Measurements from ENCODE around the gene CAMKK2. TPM values are rescaled to one million over a fixed set of nuclear protein-coding genes. Genes with fewer than 3 reads are reported as not detected.

CAMKK2 gene
- polyA plus RNA-seq, 1 of the 3 experiments (the other 2 are of a cell fraction): 23.6 TPM

DNA sequence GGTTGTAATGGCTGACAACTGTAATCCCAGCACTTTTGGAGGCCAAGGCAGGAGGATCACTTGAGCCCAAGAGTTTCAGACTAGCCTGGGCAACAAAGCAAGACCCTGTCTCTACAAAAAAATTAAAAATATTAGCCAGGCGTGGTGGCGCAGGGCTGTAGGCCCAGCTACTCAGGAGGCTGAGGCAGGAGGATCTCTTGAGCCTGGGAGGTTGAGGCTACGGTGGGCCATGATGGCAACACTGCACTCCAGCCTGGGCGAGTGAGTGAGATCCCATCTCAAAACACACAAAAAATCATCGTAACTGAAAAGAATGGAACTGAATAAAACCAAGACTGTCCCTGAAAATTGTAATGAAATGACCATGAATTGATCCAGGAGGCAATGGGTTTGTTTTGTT lies 6.1 kb downstream of the CAMKK2 start:
- Histone ChIP-seq H4K20me1 (ENCODE audit: insufficient read depth) (peaks cover 8% of the 10 kb centered on the region; the same call in 1 of the 2 replicates), H3K27ac (ENCODE audit: low read depth in 2 of 2, low read length in 1 of 2) (no peak overlapping the region), H3K9me2 (no peaks in the 10 kb centered on the region), H3K27me3 (ENCODE audit: insufficient read depth) (no peaks in the 10 kb centered on the region), H3K4me3 (ENCODE audit: low read depth in 2 of 2, low read length in 1 of 2) (no peak overlapping the region), H3K4me1 (ENCODE audit: control insufficient read depth in 1 of 2, insufficient read depth in 2 of 2, low read depth in 1 of 2, low read length in 1 of 2) (peaks cover 0 to 4% of the 10 kb centered on the region in 2 experiments; a peak in 1 of 4 replicates), H2AFZ (ENCODE audit: low read depth) (no peak overlapping the region), H3F3A (replicated peaks; ENCODE audit: insufficient read depth) (no peaks in the 10 kb centered on the region), H3K79me2 (ENCODE audit: insufficient read depth) (peaks cover 30% of the 10 kb centered on the region), H3K9ac (no peak overlapping the region), H3K9me3 (no peaks in the 10 kb centered on the region), H3K4me2 (no peak overlapping the region), H3K36me3 (replicated peaks in 1 of 2; ENCODE audit: control insufficient read depth in 1 of 2, insufficient read depth in 2 of 2, low read length in 1 of 2) (peaks cover 0 to 11% of the 10 kb centered on the region in 2 experiments)
- 96% methylated on average over 5 of the region's 5 CpGs for WGBS (ENCODE audit: low lambda C conversion rate)
- ChIA-PET POLR2A (no interaction called here), CTCF (no interaction called here)
- TF ChIP-seq, protein P1, sequence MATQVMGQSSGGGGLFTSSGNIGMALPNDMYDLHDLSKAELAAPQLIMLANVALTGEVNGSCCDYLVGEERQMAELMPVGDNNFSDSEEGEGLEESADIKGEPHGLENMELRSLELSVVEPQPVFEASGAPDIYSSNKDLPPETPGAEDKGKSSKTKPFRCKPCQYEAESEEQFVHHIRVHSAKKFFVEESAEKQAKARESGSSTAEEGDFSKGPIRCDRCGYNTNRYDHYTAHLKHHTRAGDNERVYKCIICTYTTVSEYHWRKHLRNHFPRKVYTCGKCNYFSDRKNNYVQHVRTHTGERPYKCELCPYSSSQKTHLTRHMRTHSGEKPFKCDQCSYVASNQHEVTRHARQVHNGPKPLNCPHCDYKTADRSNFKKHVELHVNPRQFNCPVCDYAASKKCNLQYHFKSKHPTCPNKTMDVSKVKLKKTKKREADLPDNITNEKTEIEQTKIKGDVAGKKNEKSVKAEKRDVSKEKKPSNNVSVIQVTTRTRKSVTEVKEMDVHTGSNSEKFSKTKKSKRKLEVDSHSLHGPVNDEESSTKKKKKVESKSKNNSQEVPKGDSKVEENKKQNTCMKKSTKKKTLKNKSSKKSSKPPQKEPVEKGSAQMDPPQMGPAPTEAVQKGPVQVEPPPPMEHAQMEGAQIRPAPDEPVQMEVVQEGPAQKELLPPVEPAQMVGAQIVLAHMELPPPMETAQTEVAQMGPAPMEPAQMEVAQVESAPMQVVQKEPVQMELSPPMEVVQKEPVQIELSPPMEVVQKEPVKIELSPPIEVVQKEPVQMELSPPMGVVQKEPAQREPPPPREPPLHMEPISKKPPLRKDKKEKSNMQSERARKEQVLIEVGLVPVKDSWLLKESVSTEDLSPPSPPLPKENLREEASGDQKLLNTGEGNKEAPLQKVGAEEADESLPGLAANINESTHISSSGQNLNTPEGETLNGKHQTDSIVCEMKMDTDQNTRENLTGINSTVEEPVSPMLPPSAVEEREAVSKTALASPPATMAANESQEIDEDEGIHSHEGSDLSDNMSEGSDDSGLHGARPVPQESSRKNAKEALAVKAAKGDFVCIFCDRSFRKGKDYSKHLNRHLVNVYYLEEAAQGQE (IDR thresholded peaks at IDR 0.05; ENCODE audit: low read depth, low read length): no peak
- no peak for TF ChIP-seq NRF1 (IDR thresholded peaks at IDR 0.05; ENCODE audit: low read depth, low read length)
- TF ChIP-seq MEF2A (IDR thresholded peaks at IDR 0.05; ENCODE audit: borderline replicate concordance, low read depth): no peak
- no peak for TF ChIP-seq GABPA (IDR thresholded peaks at IDR 0.05; ENCODE audit: low read depth)
- no peak for TF ChIP-seq SMC3 (IDR thresholded peaks at IDR 0.05; ENCODE audit: low read depth, low read length)
- no peak for TF ChIP-seq FOXJ3 (CRISPR knock-in tag; IDR thresholded peaks at IDR 0.05)
- TF ChIP-seq RXRA (IDR thresholded peaks at IDR 0.05; ENCODE audit: borderline replicate concordance, low read depth): no peak
- no peak for TF ChIP-seq RCOR1 (IDR thresholded peaks at IDR 0.05; ENCODE audit: low read length)
- TF ChIP-seq POLR2AphosphoS5 (IDR thresholded peaks at IDR 0.05; ENCODE audit: low read depth, low read length): no peak
- no peak for TF ChIP-seq MXI1 (IDR thresholded peaks at IDR 0.05; ENCODE audit: low read depth, low read length)
- TF ChIP-seq, protein P2, sequence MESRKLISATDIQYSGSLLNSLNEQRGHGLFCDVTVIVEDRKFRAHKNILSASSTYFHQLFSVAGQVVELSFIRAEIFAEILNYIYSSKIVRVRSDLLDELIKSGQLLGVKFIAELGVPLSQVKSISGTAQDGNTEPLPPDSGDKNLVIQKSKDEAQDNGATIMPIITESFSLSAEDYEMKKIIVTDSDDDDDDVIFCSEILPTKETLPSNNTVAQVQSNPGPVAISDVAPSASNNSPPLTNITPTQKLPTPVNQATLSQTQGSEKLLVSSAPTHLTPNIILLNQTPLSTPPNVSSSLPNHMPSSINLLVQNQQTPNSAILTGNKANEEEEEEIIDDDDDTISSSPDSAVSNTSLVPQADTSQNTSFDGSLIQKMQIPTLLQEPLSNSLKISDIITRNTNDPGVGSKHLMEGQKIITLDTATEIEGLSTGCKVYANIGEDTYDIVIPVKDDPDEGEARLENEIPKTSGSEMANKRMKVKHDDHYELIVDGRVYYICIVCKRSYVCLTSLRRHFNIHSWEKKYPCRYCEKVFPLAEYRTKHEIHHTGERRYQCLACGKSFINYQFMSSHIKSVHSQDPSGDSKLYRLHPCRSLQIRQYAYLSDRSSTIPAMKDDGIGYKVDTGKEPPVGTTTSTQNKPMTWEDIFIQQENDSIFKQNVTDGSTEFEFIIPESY (IDR thresholded peaks at IDR 0.05; ENCODE audit: borderline replicate concordance, low read depth): no peak
- no peak for TF ChIP-seq RAD21 (IDR thresholded peaks at IDR 0.05; ENCODE audit: low read length)
- TF ChIP-seq, protein P3, sequence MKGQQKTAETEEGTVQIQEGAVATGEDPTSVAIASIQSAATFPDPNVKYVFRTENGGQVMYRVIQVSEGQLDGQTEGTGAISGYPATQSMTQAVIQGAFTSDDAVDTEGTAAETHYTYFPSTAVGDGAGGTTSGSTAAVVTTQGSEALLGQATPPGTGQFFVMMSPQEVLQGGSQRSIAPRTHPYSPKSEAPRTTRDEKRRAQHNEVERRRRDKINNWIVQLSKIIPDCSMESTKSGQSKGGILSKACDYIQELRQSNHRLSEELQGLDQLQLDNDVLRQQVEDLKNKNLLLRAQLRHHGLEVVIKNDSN (IDR thresholded peaks at IDR 0.05; ENCODE audit: borderline replicate concordance, low read depth): no peak
- TF ChIP-seq ELF1 (IDR thresholded peaks at IDR 0.05): no peak
- no peak for TF ChIP-seq CHD2 (IDR thresholded peaks at IDR 0.05; ENCODE audit: low read length, partially characterized antibody)
- DNase-seq: no peak
